ENCODE measurements around the gene ROM1.
A peak's percentile ranks its signal among the peaks of the same experiment; 100 is the strongest.
"Not testable (repeated sequence)": the region's sequence is repeated elsewhere in the genome, so short reads cannot be mapped to it uniquely, and the experiment has no call there.

ROM1 gene

DNA sequence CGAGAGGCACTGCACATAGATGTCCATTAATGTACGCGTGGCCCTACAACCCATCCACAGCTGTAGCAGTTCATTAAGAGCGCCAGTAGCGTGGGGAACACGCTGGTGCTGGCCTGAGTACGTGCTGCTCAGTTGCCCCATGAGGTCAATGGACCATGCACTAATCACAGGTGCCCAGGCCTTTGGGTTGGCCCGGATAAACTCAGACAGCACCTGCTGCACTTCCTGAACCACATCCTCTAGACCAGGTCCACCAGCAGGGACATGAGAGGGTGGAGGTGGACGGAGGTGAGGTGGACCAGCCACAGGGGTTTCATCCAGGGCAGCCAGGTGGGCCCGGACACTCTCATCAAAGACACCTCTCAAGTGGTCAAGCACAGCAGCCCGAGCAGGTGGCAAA lies 36.4 kb downstream of the ROM1 start:
- no peak for DNase-seq

DNA sequence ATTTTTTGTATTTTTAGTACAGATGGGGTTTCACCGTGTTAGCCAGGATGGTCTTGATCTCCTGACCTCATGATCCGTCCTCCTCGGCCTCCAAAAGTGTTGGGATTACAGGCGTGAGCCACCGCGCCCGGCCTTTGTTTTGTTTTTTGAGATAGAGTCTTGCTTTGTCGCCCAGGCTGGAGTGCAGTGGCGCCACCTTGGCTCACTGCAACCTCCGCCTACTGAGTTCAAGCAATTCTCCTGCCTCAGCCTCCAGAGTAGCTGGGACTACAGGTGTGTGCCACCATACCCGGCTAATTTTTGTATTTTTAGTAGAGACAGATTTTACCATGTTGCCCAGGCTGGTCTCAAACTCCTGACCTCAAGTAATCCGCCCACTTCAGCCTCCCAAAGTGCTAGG lies 37.2 kb downstream of the ROM1 start:
- DNase-seq = not testable (repeated sequence)

DNA sequence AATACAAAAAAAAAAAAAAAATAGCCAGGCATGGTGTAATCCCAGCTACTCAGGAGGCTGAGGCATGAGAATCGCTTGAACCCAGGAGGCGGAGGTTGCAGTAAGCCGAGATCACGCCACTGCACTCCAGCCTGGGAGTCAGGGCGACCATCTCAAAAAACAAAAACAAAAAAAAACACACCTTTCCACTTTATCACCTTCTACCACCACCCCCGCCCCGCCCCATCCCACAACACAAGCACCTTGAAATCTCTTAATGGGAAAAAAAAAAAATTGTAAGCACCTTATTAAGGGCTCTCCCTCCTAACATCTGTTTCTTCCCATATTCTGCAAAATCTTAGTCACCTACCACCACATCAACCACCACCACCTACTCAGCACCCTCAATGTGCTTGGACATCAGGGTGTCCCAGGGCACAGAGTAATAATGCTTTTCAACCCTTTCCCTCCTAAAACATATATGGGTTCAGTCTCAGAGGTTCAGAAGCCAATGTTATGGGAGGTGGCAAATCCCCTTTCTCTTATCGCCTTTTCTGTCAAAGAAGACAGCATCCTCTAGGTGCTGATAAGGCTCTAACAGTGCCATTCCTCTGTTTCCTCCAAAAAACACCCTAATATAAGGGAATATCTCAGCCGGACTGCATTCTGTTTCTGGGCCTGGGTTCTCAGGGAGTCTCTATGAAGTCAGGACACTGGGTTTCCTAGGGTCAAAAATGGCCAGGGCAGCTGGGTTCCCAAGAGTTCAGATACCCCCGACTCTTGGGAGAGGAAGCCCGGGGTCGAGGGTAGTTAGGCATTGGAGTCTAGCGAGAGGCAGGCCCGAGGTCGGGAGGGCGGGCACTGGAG lies 39.3 kb downstream of the ROM1 start:
- peak in 1 of 5 experiments; percentile 30 for DNase-seq

DNA sequence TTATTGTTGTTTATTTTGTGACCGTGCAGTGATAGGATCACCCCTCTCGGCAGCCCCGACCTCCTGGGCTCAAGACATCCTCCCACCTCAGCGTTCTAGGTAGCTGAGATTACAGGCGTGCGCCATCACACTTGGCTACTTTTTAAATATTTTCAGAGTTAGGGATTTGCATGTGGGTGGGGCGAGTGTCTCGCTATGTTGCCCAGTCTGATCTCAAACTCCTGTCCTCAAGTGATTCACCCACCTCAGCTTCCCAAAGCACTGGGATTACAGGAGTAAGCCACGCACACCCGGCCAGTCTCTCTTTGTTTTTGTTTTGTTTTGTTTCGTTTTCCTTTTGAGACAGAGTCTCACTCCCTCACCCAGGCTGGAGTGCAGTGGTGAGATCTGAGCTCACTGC lies 41.2 kb downstream of the ROM1 start:
- DNase-seq = no peak

DNA sequence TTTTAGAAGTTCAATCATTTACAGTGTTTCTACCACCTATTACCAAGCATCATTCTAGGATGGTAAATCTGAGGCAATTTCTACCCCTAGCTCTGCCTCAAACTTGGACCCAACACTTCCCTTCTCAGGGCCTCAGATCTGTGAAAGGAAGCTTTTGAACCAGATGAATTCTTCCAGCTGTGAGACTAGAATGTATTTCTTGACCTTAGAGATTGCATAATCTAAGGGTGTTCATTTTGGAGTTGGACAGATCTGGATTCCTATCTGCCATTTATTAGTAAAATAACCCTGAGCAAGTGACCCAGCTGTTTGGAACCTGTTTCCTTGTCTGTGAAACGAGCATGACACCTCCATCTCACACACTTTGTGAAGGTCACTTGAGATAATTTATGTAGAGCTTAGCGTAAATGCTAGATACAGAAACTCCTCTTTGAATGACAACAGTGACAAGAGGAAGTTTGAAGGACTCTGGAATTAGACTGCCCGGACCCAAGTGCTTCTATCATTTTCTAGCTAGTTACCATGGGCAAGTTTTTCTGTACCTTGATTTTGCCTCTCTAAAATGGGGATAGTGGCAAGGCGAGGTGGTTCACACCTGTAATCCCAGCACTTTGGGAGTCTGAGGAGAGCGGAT lies 43.9 kb downstream of the ROM1 start:
- DNase-seq = no peak

DNA sequence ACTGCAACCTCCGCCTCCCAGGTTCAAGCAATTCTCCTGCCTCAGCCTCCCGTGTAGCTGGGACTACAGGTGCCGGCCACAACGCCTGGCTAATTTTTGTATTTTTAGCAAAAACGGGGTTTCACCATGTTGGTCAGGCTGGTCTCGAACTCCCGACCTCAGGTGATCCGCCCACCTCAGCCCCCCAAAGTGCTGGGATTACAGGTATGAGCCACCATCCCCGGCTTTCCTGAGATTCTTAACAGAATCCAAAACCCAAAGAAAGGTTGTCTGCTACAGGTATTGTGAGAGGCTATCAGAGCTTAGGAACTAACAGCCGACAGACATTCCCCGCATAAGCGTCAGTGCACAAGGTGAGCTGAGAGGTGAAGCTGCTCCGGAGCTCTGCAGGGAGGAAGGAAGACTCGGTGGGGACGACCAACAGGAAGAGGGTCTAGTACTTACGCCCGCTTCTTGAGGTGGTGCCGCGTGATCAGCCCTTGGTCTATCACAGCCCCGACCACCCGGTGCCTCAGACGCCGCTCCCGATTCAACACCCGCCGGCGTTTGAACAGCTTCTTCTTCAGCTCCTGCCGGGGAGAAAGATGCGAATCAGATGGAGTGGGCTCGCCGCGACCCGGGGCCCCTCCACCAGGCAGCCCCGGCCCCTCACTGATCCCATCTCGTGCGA lies 51.5 kb downstream of the ROM1 start:
- DNase-seq = peak in 3 of 5 experiments; percentile 28 to 82 (median 33)
